K562 (cell line): ENCODE data around the gene MRPL4. TPM values are rescaled to one million over a fixed set of nuclear protein-coding genes. Genes with fewer than 3 reads are reported as not detected.

ENCODE experiments used
- ATAC-seq: fragments of 200-7000 bp; cut with Tn5 transposase; 3 replicates; pipeline ENCODE4 v1.9.1; 2020; ENCODE audit warnings: moderate library complexity
- BruUV-seq: library from RNA; stranded (reverse); fragments of 400-500 nt; replicated peaks from 2 replicates; lab custom pipeline; 2021; lab: Mats Ljungman, UMichigan
- CTCF ChIA-PET: fragments of 300-600 bp; formaldehyde crosslinking; extraction: SDS; loops from one replicate; lab custom pipeline; 2021; ENCODE audit warnings: low intra/inter-chr PET ratio; lab: Yijun Ruan, JAX
- POLR2A ChIA-PET: fragments of 300-600, 350-650 bp; sonication (Branson Sonifier 250); formaldehyde crosslinking; extraction: SDS; loops from one replicate; lab custom pipeline; 2021; ENCODE audit warnings: antibody characterized with exemption, inconsistent platforms; lab: Yijun Ruan, JAX
- DNase-seq, 4 experiments: peaks; one replicate each; pipeline versions ENCODE4 v3.0.0 to v3.0.0-alpha.2; 2011 to 2018; ENCODE audit warnings: low spot score in 3 of 4, mixed read lengths in 3 of 4; ENCODE audit errors: extremely low read depth in 1 of 4
- FAIRE-seq: peaks from 2 replicates; lab custom pipeline; 2011; peaks lifted over from hg19 to GRCh38; lab: Jason Lieb, UNC
- H2AFZ ChIP-seq: 2 replicates; pipeline ENCODE4 v1.6.0; 2011; ENCODE audit warnings: low read depth, low read length, control low read depth, inconsistent platforms
- H3K27ac ChIP-seq: fragments of 200-600 bp; 3 replicates; pipeline ENCODE4 v1.8.0; 2011; ENCODE audit warnings: low read depth, mild to moderate bottlenecking, control low read depth, inconsistent platforms, low read length, moderate library complexity, mixed read lengths; ENCODE audit errors: extremely low read depth
- H3K27me3 ChIP-seq, 2 experiments: fragments of 300-600 bp in 1 of 2; 2 replicates in 1 of 2; 3 replicates in 1 of 2; pipeline versions ENCODE4 v1.6.0 to v1.8.0; 2011; ENCODE audit warnings: inconsistent platforms in 2 of 2, low read length in 2 of 2, mild to moderate bottlenecking in 1 of 2, mixed read lengths in 1 of 2, moderate library complexity in 1 of 2; ENCODE audit not compliant: control insufficient read depth in 2 of 2, insufficient read depth in 2 of 2
- H3K36me3 ChIP-seq: fragments of 300-600 bp; 3 replicates; pipeline ENCODE4 v1.8.0; 2011; ENCODE audit warnings: mild to moderate bottlenecking, low read length, inconsistent platforms; ENCODE audit not compliant: control insufficient read depth, insufficient read depth
- H3K4me1 ChIP-seq, 2 experiments: fragments of 200-600 bp in 1 of 2; replicated peaks in 1 of 2; 2 replicates in 1 of 2; 3 replicates in 1 of 2; pipeline versions ENCODE4 v1.5.1 to v1.8.0; 2011; ENCODE audit warnings: inconsistent platforms in 2 of 2, low read length in 2 of 2, mild to moderate bottlenecking in 1 of 2, mixed read lengths in 1 of 2, moderate library complexity in 1 of 2; ENCODE audit not compliant: control insufficient read depth in 2 of 2, insufficient read depth in 2 of 2
- H3K4me2 ChIP-seq: 2 replicates; pipeline ENCODE4 v1.6.1; 2011; ENCODE audit warnings: low read length, control low read depth, inconsistent platforms, mixed read lengths; ENCODE audit not compliant: insufficient read depth
- H3K4me3 ChIP-seq: fragments of 200-600 bp; sonication (generic), shearing (Covaris generic); 2 replicates; pipeline ENCODE4 v1.5.1; 2016; ENCODE audit warnings: control low read depth, inconsistent platforms
- H3K79me2 ChIP-seq: fragments of 200-600 bp; 3 replicates; pipeline ENCODE4 v1.8.0; 2011; ENCODE audit warnings: low read length, inconsistent platforms; ENCODE audit not compliant: control insufficient read depth, insufficient read depth
- H3K9ac ChIP-seq, 2 experiments: 2 replicates each; pipeline versions ENCODE4 v1.6.0 to v1.6.1; 2011; ENCODE audit warnings: low read depth in 2 of 2, low read length in 2 of 2, control low read depth in 1 of 2, inconsistent platforms in 1 of 2, mild to moderate bottlenecking in 1 of 2, mixed read lengths in 1 of 2; ENCODE audit not compliant: insufficient read depth in 1 of 2
- H3K9me1 ChIP-seq: one replicate; pipeline ENCODE4 v1.6.0; 2011; ENCODE audit warnings: inconsistent platforms, mild to moderate bottlenecking, low read length, moderate library complexity; ENCODE audit not compliant: control insufficient read depth, insufficient read depth
- H3K9me3 ChIP-seq: replicated peaks from 2 replicates; pipeline ENCODE4 v1.5.1; 2011; ENCODE audit warnings: low read depth, low read length, inconsistent platforms; ENCODE audit not compliant: control insufficient read depth, insufficient read depth
- H4K20me1 ChIP-seq: replicated peaks from 2 replicates; pipeline ENCODE4 v1.6.1; 2011; ENCODE audit warnings: low read length, inconsistent platforms, mixed read lengths; ENCODE audit not compliant: control insufficient read depth, insufficient read depth
- BRD4 ChIP-seq: fragments of 200-600 bp; sonication (generic); IDR thresholded peaks from 2 replicates; pipeline ENCODE4 v1.6.1; 2017; ENCODE audit warnings: inconsistent platforms
- DDX20 ChIP-seq: fragments of 450-650 bp; IDR thresholded peaks from 2 replicates; pipeline ENCODE4 v1.6.1; 2016; ENCODE audit warnings: missing genetic modification characterization, low read depth, mild to moderate bottlenecking, missing compliant biosample characterization, moderate library complexity
- DMBX1 ChIP-seq: fragments of 250-450 bp; sonication (Bioruptor Pico); IDR thresholded peaks from 2 replicates; pipeline ENCODE4 v1.8.0; 2022; ENCODE audit warnings: inconsistent platforms, mild to moderate bottlenecking, moderate library complexity, borderline replicate concordance
- EP400 ChIP-seq: fragments of 450-650 bp; IDR thresholded peaks from 2 replicates; pipeline ENCODE4 v1.6.1; 2017; ENCODE audit warnings: antibody characterized with exemption, mild to moderate bottlenecking, moderate library complexity
- ESRRA ChIP-seq: fragments of 450-650 bp; IDR thresholded peaks from 2 replicates; pipeline ENCODE4 v1.6.1; 2014; ENCODE audit warnings: low read depth, mild to moderate bottlenecking, moderate library complexity, borderline replicate concordance
- ETS2 ChIP-seq: IDR thresholded peaks from 2 replicates; pipeline ENCODE4 v1.6.1; 2016; ENCODE audit warnings: borderline replicate concordance, missing genetic modification characterization, mild to moderate bottlenecking, moderate library complexity, missing compliant biosample characterization; ENCODE audit not compliant: poor library complexity, severe bottlenecking
- GATAD2B ChIP-seq: fragments of 450-650 bp; IDR thresholded peaks from 2 replicates; pipeline ENCODE4 v1.6.1; 2017; ENCODE audit warnings: mild to moderate bottlenecking, borderline replicate concordance
- GTF3C2 ChIP-seq: IDR thresholded peaks from 3 replicates; pipeline ENCODE4 v1.6.1; 2011; ENCODE audit warnings: borderline replicate concordance, mild to moderate bottlenecking, moderate library complexity; ENCODE audit not compliant: insufficient read length; ENCODE audit errors: extremely low read depth
- HDAC2 ChIP-seq: fragments of 450-650 bp; IDR thresholded peaks from 2 replicates; pipeline ENCODE4 v1.6.1; 2016; ENCODE audit warnings: mild to moderate bottlenecking
- KDM1A ChIP-seq, 2 experiments: fragments of 450-650 bp; IDR thresholded peaks; 2 replicates each; pipeline ENCODE4 v1.6.1; 2016; ENCODE audit warnings: mild to moderate bottlenecking in 2 of 2
- NR2C1 ChIP-seq, 2 experiments: fragments of 450-650 bp; IDR thresholded peaks; 2 replicates each; pipeline ENCODE4 v1.6.1; 2017; ENCODE audit warnings: mild to moderate bottlenecking in 2 of 2, antibody characterized with exemption in 1 of 2, inconsistent platforms in 1 of 2, missing compliant biosample characterization in 1 of 2, missing genetic modification characterization in 1 of 2
- RBM25 ChIP-seq: fragments of 200-400 bp; formaldehyde crosslinking; IDR thresholded peaks from 2 replicates; pipeline ENCODE4 v1.6.1; 2018; ENCODE audit warnings: low read length, low read depth, moderate library complexity; ENCODE audit not compliant: severe bottlenecking
- SMARCA5 ChIP-seq: fragments of 450-650 bp; IDR thresholded peaks from 2 replicates; pipeline ENCODE4 v1.6.1; 2016
- ZNF12 ChIP-seq: sonication (generic); formaldehyde crosslinking; IDR thresholded peaks from 2 replicates; pipeline ENCODE4 v1.4.0; 2020; ENCODE audit warnings: mild to moderate bottlenecking, missing genetic modification reagents
- ZNF586 ChIP-seq: fragments of 450-650 bp; formaldehyde crosslinking; conservative IDR thresholded peaks from 2 replicates; pipeline ENCODE4 v1.4.0; 2020; ENCODE audit warnings: mild to moderate bottlenecking, moderate library complexity
- ZNF589 ChIP-seq: fragments of 200-800 bp; sonication (Bioruptor generic); IDR thresholded peaks from 2 replicates; pipeline ENCODE4 v1.6.1; 2016; ENCODE audit warnings: low read depth, missing genetic modification characterization, missing compliant biosample characterization
- WGBS: fragments of 100-300 bp; shearing (Covaris generic); methylation state at CpG from one replicate; pipeline ENCODE4 v1.1.6; 2016; ENCODE audit warnings: low coverage, mixed read lengths; ENCODE audit not compliant: insufficient coverage; ENCODE audit errors: missing lambda C conversion rate; 5-methylcytosine and 5-hydroxymethylcytosine counted together
- in situ Hi-C: fragments of 300-500 bp; cut with MboI; formaldehyde crosslinking; loops from 4 replicates; pipeline ENCODE4 v1.15.0; 2018; ENCODE audit warnings: inconsistent platforms, mixed read lengths
- intact Hi-C: fragments of 100-400 bp; cut with micrococcal nuclease; formaldehyde crosslinking; loops from 2 replicates; pipeline ENCODE4 v1.14.2; 2022
- polyA plus RNA-seq, 8 experiments: library from polyadenylated mRNA; depleted of rRNA in 4 of 8; stranded (reverse) in 5 of 8; unstranded in 3 of 8; fragments of >200 nt; fragmentation: Nextera tagmentation in 2 of 8; fragmentation: Illumina TruSeq in 1 of 8; extraction: Ambion mirVana in 2 of 8; extraction: Trizol in 1 of 8; gene quantifications; 2 replicates each; pipeline versions ENCODE4 v1.2.1 to v1.2.3, GENCODE V29; 2011 to 2014; ENCODE audit warnings: inconsistent platforms in 1 of 8, missing spikeins in 1 of 8
- total RNA-seq, 7 experiments: library from RNA; depleted of rRNA in 6 of 7; stranded (reverse); fragments of >200 nt in 6 of 7; fragmentation: Illumina TruSeq in 2 of 7; extraction: Trizol in 2 of 7; gene quantifications; 2 replicates each; pipeline versions ENCODE4 v1.2.1 to v1.2.3, GENCODE V29; 2011 to 2021; ENCODE audit warnings: low replicate concordance in 1 of 7
- TF ChIP-seq, protein P1 (sequence below): fragments of 450-650 bp; IDR thresholded peaks from 2 replicates; pipeline ENCODE4 v1.6.1; 2016; ENCODE audit warnings: missing biosample characterization, missing genetic modification characterization

Gene MRPL4
- total and polyA plus RNA-seq, 9 of the 15 experiments (the other 6 are each of a cell fraction or from before 2014, with no cell fraction given), result 1.4 to 239 (median 64.9) TPM

GRCh38 chr19:10305139-10305806, 53.3 kb downstream of the MRPL4 start (continued):
- peak; percentile 54; the same call in 1 of the 2 replicates for TF ChIP-seq ESRRA
- TF ChIP-seq ZNF586 (CRISPR knock-in tag), result no peak

GRCh38 chr19:10306327-10306726, 54.3 kb downstream of the MRPL4 start:
- Histone ChIP-seq H4K20me1 (no peaks in the 10 kb centered on the region), H3K79me2 (no peaks in the 10 kb centered on the region), H3K9me3 (no peaks in the 10 kb centered on the region), H3K4me1 (peaks cover 39 to 69% of the 10 kb centered on the region in 2 experiments; a peak in 4 of 5 replicates), H3K27me3 (no peaks in the 10 kb centered on the region), H3K4me2 (no peak overlapping the region), H3K9ac (no peak overlapping the region), H3K9me1 (no peaks in the 10 kb centered on the region), H2AFZ (no peak overlapping the region), H3K4me3 (no peak overlapping the region), H3K36me3 (peaks cover 29% of the 10 kb centered on the region; the same call in 1 of the 3 replicates), H3K27ac (no peak overlapping the region)
- ChIA-PET CTCF (no interaction called here), POLR2A (interaction anchor here (0.6 to 3.6 kb wide), 5 partner anchors 9 to 50 kb away, joined by 3 to 17 read pairs (median 3); partner anchors contain the start of gene FDX2)
- ATAC-seq (no peak), FAIRE-seq (no peak), DNase-seq (no peak)
- WGBS, result 79% methylated on average over 4 of the region's 5 CpGs
- in situ Hi-C loops, result no loop called here
- BruUV-seq, result no TSS peak
- intact Hi-C loops, result no loop called here
- TF ChIP-seq NR2C1 (IDR thresholded peaks at IDR 0.05), result 0 out of 2 replicates have a peak, but pooled peaks have one; percentile 9
- no peak for TF ChIP-seq NR2C1 (tag; IDR thresholded peaks at IDR 0.05)
- TF ChIP-seq BRD4, result no peak
- TF ChIP-seq, protein P1, sequence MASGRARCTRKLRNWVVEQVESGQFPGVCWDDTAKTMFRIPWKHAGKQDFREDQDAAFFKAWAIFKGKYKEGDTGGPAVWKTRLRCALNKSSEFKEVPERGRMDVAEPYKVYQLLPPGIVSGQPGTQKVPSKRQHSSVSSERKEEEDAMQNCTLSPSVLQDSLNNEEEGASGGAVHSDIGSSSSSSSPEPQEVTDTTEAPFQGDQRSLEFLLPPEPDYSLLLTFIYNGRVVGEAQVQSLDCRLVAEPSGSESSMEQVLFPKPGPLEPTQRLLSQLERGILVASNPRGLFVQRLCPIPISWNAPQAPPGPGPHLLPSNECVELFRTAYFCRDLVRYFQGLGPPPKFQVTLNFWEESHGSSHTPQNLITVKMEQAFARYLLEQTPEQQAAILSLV, result no peak
- peak; percentile 95 for TF ChIP-seq RBM25
- TF ChIP-seq EP400, result no peak
- TF ChIP-seq SMARCA5, result peak; percentile 55; the same call in 1 of the 2 replicates
- no peak for TF ChIP-seq DDX20 (tag)
- TF ChIP-seq ZNF589 (CRISPR knock-in tag), result no peak
- TF ChIP-seq DMBX1 (CRISPR knock-in tag), result no peak
- TF ChIP-seq ETS2, result no peak
- TF ChIP-seq GATAD2B, result no peak
- peak; percentile 76; the same call in 1 of the 2 replicates for TF ChIP-seq HDAC2
- no peak for TF ChIP-seq ZNF586 (CRISPR knock-in tag)
- TF ChIP-seq ZNF12 (CRISPR knock-in tag), result no peak
- TF ChIP-seq GTF3C2, result no peak
- TF ChIP-seq KDM1A (IDR thresholded peaks at IDR 0.05), result peak; percentile 62 to 77
